ENCODE data around the gene PF4V1.

The PF4V1 gene, protein sequence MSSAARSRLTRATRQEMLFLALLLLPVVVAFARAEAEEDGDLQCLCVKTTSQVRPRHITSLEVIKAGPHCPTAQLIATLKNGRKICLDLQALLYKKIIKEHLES

DNA sequence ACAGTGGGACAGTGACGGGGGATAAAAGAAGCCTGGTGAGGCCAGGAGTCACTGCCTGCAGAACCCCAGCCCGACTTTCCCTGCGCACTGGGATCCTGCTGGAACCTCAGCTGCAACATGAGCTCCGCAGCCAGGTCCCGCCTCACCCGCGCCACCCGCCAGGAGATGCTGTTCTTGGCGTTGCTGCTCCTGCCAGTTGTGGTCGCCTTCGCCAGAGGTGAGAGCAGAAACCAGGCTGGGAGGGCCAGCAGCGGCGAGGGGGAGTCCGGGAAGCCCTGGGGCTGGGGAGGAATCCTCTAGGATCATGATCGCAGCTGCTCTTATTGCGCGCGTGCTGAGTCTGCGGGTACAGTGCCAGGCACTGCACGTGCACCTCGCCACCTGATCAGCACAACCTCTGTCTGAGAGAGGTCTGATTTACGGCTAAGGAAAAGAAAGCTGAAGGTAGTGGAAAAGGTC lies at the start of gene PF4V1:
Gene PF4V1 (plus strand): TSS at position 51 of the 459 bp plus-strand sequence. CDS start 67 bp downstream, at position 118.
- DNase-seq (ENCODE audit: low read depth): no peak

DNA sequence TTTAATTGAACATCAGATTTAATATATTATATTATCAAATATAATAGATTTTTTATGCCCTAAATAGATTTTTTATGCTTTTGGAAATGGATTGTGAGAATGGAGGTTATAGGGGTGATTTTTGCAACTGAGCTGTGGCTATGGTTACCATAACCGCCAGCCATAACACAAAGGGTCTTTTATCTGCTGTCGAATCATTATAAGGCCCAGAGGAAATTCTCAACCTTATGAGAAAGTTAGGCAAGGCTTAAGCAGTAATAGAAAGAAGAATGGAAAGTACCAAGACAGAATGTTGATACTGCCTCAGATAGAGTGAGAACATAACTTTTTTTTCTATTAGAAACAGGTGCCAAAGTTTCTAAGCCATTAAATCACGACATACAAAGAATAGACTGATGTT lies 42.9 kb upstream of the PF4V1 start:
- DNase-seq (ENCODE audit: low read depth): no peak

DNA sequence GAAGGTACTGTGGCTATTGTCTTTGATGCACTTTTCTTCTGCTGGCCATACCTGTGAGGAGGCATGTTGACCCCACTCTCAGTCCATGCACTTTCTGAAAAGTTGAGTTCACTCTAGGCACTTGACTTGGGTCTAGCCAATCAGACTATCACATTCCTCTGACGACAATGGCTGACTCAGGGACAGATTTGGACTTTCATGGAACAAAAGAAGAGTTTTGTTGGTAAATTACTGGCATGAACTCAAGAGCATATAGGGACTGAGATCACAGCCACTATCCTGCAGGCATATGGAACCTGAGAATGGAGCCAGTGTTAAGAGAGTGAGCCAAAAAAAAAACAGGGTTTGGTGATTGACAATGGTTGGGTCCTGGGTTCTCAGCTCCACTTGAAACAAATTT lies 41.3 kb upstream of the PF4V1 start:
- DNase-seq (ENCODE audit: low read depth): no peak

DNA sequence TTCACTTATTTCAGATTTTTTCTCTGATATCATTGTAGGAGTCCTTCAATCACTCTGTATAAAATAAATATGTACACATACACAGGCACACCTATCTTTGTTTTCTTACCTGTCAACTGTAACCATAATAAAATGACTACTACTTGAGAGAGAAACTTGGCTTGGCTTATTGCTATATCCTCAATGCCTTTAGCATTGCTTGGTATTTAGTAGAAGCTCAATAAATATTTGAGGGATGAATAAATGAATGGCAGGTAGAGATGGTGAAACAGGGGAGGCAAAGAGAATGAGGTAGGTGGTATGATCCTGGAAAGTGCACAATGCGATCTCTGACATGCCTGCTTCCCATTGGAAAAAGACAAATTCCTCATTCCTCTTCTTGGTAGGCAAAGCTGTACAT lies 38.4 kb upstream of the PF4V1 start:
- no peak for DNase-seq (ENCODE audit: low read depth)

DNA sequence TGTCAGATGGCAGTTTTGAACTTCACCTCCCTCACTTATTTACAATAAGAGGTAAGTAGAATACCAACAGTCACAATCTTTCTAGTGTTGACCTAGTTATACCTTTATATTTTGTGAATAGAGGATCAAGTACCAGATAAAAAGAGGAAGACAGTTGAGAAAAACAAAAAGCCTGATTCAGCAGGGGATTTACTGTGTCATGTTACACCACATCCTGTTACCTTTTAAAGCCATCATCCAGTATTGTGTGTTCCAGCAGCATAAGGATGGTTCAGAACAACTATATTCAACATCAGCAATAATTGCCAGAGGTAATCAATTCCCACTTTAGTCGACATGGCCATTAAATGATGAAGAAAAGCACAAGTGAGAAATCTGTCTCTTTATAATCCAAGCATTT lies 38.0 kb upstream of the PF4V1 start:
- no peak for DNase-seq (ENCODE audit: low read depth)

DNA sequence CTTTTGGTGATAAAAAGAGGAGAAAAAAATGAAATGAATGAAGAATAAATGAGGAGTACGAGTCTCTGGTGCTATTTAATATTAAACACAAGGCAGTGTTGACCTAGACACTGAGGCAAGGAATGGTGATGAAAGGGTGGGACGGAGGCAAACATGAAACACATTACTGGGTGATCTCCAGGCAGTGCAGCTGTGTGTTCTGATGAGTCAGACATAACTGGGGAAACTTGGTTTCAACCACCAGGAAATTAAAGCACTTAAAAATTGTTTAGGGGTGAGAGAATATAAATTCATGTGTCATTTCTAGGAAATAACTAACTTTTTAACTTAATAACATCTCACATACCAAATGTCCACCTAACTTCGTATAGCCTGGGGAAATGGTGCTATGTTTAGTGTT lies 36.3 kb upstream of the PF4V1 start:
- DNase-seq (ENCODE audit: low read depth): no peak

DNA sequence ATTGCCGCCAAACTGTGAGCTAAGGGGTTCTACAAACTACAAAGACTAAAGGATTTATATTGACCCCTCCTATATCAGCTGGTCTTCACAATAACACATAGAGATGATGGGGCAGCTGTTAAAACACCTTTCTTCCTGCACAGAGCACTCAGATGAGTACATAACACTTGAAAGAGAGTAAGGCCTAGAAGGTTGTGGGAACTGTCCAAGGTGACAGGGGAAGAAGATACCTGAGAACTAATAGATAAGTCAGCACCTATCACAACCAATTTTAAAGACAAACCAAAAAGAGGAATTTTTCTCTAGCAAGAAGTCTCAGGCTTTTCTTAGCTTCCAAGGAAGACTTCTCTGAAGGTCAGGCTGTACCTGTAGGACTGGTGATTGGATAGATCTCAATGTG lies 35.8 kb upstream of the PF4V1 start:
- no peak for DNase-seq (ENCODE audit: low read depth)

DNA sequence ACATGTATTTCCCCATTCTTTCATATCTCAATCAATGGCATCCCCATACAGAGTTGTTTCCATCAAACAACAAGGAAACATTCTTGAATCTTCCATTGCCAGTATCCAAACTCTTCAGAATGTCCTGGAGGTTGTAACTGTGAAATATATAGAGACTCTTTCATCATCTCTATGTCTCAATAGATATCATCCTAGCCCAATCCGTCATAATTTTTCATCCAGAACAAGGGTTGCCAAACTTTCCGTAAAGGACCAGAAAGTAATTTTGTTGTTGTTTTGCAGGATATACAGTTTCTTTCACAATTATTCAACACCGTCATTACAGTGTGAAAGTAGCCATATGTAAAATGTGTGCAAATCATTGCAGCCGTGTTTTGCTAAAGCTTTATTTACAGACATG lies 31.8 kb upstream of the PF4V1 start:
- no peak for DNase-seq (ENCODE audit: low read depth)

DNA sequence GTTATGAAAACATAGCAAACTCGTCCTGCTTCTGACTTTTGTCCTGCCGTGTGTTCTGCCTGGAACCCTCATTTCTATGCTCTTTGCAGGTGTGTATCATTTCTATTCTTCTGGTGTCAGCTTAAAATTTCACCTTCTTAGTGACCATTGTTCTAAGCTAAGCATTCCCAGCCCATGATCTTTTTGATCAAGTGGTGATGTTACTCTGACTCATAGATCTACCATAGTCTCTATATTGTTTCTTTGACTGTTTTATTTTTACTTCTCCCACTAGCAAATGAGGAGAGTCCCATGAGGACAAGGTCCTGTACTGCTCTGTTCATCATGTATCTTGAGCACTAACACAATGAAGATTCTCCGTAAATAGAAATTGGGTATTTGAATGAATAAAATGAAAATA lies 30.7 kb upstream of the PF4V1 start:
- no peak for DNase-seq (ENCODE audit: low read depth)

DNA sequence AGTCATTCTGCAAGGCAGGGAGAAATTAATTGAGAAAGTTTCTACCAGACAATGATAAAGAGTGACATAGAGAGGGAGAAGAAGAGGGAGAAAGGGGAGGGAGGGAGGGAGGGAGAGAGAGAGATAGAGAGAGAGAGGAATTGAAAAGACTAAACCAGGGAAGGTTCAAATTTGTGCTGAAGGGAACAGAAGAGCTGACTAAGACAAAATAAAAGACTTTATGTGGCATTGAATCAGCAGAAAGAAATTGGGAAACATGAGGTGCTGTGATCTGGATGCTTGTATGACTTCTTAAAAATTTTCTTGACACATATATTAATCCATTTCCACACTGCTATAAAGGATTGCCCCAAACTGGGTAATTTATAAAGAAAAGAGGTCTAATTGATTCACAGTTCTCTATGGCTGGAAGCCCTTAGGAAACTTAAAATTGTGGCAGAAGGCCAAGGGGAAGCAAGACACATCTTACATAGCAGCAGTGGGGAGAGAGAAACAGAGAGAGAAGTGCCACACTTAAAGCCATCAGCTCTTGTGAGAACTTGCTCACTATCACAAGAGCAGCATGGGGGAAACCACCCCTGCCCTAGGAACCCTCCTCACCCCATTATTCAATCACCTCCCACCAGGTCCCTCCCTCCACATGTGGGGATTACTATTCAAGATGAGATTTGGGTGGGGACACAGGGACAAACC lies 30.1 kb upstream of the PF4V1 start:
- DNase-seq (ENCODE audit: low read depth): no peak

DNA sequence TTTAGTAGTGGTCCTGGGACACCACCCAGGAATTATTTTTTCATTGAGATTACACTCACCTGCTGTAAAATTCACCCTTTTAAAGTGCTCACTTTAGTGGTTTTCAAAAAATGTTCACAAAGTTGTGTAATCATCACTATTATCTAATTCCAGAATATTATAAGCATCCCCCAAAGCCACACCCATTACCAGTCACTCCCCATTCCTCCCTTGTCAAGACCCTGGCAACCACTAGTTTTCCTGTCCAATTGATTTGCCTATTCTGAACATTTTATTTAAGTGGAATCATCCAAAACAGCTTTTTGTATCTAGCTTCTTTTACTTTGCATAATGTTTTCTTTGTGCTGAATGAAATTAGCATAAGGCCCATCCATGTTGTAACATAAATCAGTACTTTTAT lies 29.3 kb upstream of the PF4V1 start:
- no peak for DNase-seq (ENCODE audit: low read depth)

DNA sequence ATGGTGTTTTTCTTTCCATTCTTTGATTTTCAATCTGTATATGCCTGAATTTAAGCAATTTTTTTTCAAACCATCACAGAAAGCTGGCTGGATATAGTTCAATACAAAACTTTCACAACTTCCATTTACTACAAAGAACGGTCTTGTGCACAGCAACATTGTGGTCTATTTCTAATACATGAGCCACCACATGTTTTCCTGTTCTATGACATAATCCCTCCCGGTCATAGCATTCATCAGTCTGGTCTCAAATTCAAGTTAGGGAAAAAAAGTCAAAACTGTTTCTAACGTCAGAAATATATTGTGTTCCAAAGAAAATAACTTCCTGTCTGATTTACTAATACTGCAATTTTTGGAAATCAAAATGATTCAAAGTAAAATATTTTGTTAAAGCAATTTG lies 24.1 kb upstream of the PF4V1 start:
- DNase-seq (ENCODE audit: low read depth): no peak

DNA sequence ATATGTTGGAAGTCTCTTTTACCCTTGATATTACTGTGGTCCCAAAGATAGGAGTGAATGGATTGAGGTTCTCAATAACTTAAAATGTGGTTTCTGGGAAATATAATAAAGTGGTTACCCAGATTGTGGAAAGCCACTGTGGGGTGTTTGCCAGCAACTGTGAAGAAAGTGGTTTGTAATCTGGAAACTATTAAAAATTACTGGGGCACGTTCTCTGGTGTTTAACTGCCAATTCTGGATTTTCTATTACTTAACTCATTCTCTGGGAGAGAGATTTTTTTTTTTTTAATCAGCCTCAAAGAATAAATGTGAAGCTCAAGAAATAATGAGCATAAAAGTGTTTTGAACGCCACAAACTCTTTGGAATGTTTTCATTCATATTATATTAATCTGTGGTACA lies 21.5 kb upstream of the PF4V1 start:
- DNase-seq (ENCODE audit: low read depth): no peak

DNA sequence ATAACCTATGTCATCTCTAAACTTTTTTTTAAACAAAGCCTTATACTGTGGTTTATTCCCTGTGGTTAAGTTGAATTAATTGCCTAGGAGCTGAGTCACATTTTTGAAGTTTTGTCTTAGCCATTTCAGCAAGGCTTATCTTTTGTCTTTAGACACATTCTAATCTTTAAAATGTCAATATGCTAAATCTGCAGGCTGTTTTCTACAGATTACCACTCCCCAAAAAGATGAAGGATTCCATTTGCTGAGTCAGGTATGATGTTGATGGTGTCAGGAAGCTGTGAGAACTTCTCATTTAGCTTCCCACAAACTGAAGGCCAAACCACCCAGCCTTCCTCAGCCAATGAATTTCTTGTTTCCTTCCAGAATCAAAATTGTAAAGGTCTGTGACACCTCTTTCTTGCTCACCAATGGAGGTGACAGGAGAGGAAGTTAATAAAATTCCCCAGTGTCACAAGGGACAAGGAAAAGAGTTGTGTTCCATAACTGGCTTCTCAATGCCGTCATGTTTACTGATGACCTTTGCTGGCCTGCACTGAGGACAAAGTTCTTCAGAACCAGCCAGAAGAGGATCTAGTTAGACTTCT lies 20.4 kb upstream of the PF4V1 start:
- no peak for DNase-seq (ENCODE audit: low read depth)

DNA sequence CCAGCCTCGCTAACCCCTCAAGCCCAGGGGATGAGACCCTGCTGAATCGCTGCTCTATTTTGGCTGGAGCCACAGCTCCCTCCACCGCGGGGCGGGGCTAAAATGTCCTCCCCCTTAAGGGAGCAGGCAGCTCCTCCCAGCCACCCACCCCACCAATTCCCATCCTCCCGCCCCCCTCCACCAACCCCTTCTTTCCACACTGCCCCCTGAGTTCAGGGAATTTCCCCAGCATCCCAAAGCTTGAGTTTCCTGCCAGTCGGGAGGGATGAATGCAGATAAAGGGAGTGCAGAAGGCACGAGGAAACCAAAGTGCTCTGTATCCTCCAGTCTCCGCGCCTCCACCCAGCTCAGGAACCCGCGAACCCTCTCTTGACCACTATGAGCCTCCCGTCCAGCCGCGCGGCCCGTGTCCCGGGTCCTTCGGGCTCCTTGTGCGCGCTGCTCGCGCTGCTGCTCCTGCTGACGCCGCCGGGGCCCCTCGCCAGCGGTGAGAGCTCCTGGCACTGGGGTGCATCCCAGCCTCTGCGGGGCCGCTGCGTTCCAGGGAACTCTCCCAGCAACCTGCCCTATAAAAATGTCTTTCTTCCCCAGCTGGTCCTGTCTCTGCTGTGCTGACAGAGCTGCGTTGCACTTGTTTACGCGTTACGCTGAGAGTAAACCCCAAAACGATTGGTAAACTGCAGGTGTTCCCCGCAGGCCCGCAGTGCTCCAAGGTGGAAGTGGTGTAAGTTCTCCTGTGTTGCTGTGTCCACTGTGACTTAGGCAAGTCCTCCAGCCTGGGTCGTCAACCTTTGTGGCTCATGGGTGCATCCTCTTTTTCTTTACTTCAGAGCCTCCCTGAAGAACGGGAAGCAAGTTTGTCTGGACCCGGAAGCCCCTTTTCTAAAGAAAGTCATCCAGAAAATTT lies 16.5 kb upstream of the PF4V1 start, which contains the start of gene CXCL6:
Gene CXCL6 (plus strand): TSS at position 306 of the 907 bp plus-strand sequence. CDS start 73 bp downstream, at position 379.
- no peak for DNase-seq (ENCODE audit: low read depth)

DNA sequence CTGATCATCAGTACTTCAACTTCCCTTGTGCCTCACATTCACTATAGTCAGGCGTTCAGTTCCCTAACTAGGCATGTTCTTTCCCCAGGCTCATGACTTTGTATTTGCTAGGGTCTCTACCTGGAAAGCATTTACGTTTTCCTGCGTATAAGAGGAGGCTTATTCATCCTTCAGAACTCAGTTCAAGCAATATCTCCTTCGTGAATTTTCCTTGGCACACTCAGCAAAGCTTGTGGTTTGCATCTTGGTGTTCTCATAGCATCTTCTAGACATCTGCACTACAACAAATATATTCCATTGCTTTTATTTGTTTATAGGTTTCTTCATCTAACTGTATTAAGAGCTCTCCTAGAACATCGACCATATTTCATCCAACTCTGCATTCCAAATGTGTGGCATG lies 14.0 kb upstream of the PF4V1 start:
- no peak for DNase-seq (ENCODE audit: low read depth)

DNA sequence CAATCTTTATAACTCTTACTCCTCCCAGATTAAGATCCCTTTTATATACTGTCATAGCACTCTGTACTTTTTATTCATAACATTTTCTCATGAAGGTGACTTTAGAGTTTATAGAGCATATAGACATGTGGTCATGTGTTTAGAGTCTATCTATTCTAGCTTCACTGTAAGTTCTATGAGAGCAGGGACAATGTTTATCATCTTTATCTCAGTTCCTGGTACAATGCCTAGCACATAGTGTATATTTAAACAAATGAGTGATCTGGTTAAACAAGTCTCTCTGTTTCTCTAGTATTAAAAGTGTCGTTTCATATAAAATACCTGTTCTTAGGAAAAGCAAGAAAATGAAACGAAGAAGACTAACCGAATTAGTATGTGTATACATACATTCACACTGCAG lies 13.4 kb upstream of the PF4V1 start:
- DNase-seq (ENCODE audit: low read depth): no peak

DNA sequence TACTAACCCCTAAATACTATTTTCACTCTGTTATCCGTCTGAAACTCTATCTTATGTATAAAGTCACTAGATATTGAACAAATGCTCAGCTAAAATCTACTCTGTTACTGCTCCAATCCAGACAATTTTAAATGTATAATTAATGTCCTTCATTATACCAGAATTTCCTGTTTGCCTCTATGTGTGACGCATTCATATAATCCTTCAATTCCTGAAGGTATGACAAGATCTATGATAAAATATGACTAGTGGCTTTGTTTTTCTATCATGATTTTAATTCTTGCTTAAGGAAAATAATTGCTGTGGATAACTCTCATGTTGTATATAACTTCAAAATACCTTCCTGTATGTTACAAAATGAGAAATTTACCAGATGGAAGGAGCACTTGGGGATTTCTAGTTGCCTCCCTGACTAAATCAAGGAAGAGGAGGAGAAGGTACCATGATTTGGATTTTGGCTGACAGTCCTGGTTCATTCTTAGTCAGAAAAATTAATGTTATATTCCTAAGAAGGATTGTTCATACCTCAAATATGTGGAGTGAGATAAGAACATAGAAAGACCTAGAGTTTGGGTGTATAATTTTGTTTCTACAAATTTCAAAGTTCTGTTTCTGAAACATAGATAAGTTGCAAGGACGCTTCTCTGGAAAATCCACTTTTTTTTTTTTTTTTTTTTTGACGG lies 11.7 kb upstream of the PF4V1 start:
- DNase-seq (ENCODE audit: low read depth): no peak

DNA sequence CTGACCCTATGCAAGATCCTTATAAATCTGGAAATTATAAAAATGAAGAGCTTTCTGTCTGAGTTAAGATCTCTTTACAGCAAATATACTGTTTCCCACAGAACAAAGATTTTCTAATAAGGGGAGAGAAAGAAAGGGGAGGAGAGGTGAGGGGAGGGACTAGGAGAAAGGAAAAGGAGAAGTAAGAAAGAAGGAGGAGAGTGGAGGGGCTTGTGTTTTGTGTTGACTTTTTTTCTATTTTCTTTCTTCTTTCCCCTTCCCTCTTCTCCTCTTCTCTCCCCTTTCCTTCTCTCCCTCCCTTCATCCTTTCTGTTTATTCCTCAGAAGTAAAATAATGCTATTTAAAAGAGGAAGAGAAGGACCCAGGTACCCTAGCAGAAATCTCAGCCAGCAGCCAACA lies 10.4 kb upstream of the PF4V1 start:
- DNase-seq (ENCODE audit: low read depth): no peak

DNA sequence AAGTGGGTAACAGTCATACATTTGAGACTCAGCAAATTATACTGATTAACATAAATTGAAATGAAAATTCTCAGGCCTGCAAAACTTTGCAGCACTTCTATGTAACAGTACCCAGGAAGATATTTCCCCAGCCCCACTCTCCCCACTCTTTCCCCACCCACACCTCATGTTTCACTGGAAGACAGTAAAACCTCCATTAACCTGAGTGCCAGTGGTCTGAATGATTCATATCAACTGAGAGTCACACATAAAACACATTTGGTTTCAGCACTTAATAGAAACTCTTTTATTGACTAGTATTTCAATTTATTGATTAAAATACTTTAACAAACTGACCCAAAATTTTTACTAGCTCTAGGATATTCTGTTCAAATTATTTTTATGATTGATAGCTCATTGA lies 9.7 kb upstream of the PF4V1 start:
- DNase-seq (ENCODE audit: low read depth): no peak

DNA sequence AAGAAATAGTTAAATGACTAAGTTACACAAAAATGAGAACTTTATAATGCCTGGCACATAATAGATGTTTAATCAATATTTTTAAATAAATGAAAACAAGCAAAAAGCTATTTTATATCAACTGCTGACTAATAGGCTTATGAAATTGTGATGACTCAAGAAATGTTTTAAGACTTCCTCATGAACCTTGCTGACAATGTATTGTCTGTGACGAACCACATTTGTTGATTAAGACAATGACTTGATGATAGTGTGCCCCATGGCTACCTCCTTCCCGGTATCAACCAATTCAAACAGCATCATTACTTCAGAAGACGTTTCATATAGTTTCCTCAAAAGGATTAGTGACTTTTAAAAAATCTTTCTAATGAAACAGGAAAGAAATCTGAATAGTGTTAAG lies 8.8 kb upstream of the PF4V1 start:
- no peak for DNase-seq (ENCODE audit: low read depth)

DNA sequence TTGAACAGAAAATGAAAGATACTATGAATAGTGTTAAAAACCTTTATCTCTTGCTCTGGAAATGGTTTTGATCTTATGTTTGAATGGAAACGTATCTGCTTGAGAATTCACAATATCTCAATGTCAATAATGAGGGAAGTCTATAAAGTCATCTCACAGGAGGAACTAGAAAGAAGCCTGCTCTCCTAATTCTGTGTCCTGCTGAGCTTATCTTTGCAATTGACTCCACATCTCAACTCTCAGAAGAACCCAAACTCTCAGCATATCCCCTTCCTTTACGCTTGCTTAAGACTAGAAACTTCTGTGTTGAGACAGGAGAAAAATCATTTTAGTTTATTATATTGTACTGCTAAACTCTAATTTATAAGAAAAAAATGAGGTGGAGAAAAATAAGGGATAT lies 8.3 kb upstream of the PF4V1 start:
- no peak for DNase-seq (ENCODE audit: low read depth)

Measured in stimulated activated CD8-positive, alpha-beta memory T cell treated with anti-CD3 and anti-CD28 coated beads, Interleukin-12 subunit alpha, Interleukin-12 subunit beta, amount 100 ng/mL, for 4 hours (primary cell).